ENCODE measurements around the gene TMEM82.
"Not testable (repeated sequence)": the region's sequence is repeated elsewhere in the genome, so short reads cannot be mapped to it uniquely, and the experiment has no call there.

Gene TMEM82

DNA sequence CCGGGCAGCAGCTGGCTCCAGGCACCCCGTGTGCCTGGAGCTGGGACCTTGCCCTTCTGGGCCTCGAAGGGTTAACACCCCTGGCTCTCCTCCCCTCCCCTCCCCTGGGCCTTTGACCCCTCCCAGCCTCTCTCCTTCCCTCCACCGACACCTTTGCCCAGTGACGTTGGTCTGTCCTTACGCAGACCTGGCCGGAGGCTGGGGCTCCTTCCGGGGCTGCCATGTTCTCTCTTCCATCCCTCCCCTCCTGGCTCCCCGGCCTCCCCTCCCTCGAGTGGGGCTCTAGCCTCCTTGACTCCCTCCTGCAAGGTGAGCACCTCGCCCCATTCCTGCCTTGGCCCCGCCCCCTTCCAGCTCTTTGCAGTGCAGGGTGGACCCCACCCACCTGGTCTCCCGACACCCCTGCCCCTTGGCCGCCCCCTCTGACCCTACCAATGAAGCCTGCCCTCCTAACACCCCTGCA is at the start of gene TMEM82:
TMEM82 (plus strand) TSS at position 161 of the 463 bp plus-strand sequence; CDS start at position 222, 61 bp downstream.
- DNase-seq: no peak

DNA sequence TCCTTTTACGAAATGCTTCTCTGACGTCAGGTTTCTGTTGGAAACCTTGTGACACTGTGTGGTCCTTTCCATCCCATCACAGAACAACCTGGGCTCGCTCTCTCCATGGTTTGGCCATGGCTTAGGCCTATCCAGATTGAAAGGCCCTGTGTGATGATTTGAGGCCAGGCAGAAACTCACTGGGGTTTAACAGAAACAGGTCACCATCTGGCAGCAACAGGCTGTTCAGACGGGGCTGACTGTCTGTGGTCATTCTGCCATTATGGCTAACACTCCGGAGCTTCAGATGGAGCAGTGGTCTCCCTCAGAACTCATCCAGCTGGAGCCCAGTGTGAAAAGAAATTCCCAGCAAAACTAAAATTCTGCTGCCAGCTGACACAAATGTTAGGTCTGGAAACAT is 48.9 kb upstream of the TMEM82 start:
- no peak for DNase-seq

GRCh38 chr1:15696956-15697521 is 45.3 kb upstream of the TMEM82 start:
- DNase-seq: no peak

GRCh38 chr1:15698201-15698600 is 44.1 kb upstream of the TMEM82 start:
- DNase-seq: no peak

- not testable (repeated sequence) for DNase-seq
Measured at GRCh38 chr1:15699321-15699720, 43.0 kb upstream of the TMEM82 start.

DNA sequence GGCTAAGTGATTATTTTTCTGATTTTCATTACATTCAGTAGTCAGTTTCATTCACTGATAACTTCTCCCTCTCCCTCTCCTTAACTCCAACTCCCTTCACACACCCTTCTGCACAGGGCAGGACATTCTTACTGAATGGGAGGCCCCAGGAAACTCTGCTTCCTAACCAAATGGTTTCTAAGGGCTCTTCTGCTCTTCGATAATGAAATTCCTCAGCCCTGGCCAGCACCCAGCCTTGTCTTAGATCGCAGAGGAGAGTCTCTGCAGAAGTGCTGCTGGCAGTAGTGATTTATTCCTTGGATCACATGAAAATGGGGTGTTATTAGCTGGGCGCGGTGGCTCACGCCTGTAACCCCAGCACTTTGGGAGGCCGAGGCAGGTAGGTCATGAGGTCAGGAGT is 41.8 kb upstream of the TMEM82 start:
- no peak for DNase-seq

DNA sequence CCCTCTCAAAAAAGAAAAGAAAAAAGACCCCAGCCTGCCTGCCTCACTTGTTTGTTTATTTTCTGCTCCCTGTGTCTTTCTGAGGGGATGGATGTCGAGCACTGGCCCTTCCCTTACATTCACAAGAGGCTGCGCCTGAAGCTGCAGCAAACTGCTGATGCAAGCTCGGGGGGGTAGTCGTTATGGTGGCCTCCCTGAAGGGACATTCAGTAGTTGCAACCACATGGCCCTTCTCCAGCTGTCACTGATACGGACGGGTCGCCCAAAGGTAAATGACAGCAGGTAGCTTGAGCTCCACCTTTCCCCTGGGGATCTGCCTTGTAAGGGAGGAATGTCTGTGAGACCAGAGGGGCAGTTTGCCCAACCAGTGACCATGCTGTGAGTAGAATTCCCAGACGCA is 40.5 kb upstream of the TMEM82 start:
- no peak for DNase-seq

DNA sequence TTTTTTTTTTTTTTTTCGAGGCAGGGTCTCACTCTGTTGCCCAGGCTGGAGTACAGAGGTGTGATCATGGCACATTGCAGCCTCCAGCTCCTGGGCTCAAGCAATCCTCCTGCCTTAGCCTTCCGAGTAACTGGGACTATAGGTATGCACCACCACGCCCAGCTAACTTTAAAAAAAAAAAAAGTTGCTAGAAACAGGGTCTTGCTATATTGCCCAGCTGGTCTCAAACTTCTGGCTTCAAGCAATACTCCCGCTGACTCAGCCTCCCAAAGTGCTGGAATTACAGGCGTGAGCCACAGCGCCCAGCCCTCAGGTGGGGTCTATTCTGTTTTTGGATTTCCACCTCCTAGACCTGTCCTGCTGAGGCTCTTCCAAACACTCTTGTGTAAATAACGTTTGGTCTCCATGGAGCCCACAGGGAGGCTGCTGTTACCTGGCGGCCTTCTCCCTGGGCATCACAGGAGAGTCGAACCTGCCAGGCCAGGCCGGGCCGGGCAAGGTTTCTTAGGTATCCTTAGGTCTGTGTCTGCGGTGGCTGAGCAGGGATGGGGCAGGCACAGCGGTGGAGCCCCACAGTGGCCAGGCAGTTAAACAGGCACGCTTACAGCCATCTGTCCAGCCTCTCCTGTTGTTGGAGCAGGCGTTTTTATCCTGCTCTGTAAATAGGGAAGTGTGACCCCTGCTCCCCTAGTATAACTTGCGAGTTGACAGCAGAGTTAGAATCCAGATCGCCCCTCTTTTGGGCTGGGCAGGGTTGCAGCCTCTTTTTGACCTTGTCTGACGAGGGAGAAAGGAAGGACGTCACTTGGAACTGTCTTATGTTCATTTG is 39.4 kb upstream of the TMEM82 start:
- no peak for DNase-seq

DNA sequence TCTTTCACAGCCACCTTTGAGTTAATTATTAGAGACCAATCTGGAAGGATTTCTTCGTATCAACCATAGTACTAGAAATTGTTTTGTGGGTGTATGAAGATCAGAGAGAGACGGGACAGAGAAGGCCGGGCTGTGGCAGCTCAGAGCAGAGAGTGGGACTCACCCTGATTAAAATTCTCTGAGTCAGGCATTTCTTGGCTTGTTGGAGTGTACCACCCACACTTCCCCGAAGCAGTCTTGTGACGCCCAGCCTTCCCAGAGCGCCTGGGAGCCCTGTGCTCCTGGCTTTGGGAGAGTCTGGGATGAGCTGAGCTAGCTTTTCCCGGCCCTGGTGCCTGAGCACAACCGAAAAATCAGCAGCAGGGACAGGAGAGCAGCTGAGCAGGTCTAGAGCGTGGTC is 38.7 kb upstream of the TMEM82 start:
- no peak for DNase-seq

DNA sequence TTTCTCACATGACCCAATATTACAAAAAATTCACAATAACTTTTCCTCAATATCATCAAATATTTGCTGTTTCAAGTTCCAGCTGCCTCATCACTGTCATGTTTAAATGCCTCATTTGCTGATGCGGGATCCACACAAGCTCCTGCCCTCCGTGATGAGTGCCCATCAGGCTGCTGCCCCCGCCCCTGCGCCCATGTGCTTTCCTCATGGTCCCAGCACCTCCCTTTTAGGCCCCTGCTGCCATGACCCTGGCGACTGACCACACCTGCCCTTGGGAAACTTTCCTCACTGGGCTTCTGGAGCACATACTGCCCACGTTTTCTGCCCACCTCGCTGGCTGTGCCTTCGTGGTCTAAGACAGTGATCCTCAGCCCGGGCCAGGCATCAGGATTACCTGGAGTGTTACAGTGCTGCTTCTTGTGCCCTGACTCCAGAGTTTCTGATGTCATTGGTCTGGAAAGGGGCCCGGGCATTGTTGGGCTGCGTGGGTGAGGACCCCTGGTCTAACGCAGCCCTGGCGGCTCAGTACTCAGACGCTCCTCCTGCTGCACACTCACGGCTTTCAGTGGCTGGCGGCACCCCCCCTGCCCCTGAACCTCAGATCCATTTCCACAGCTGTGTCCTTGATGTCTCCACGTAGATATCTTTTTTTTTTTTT is 37.6 kb upstream of the TMEM82 start:
- no peak for DNase-seq

GRCh38 chr1:15705184-15705566 is 37.1 kb upstream of the TMEM82 start:
- DNase-seq: no peak

- no peak for DNase-seq
Measured at GRCh38 chr1:15706751-15707150, 35.5 kb upstream of the TMEM82 start.

DNA sequence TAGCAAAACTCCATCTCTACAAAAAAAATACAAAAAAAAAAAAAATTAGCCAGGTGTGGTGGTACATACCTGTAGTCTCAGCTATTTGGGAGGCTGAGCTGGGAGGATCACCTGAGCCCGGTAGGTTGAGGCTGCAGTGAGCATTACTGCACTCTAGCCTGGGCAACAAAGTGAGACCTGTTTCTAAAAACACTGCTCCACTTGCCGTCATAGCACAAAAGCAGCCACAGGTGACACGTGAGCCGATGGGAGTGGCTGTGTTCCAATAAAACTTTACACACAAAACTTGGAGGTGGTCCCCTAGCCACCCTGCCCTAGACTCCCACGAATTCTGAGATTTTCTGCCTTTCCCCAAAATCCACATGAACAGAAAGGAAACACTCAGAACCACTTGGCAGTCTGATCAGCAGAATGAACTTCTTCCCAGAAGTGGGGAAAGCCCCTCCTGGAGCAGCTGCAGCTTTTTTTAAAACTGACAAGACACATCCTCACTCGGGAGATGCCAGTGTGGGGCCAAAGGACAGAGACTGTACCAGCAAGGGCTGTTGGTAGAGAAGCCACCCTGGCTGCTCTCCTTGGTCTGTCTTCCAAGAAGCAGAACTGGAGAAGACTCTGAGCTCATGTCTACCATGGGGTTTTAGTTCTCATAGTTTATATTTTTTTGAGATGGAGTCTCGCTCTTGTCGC is 34.9 kb upstream of the TMEM82 start:
- DNase-seq: no peak

DNA sequence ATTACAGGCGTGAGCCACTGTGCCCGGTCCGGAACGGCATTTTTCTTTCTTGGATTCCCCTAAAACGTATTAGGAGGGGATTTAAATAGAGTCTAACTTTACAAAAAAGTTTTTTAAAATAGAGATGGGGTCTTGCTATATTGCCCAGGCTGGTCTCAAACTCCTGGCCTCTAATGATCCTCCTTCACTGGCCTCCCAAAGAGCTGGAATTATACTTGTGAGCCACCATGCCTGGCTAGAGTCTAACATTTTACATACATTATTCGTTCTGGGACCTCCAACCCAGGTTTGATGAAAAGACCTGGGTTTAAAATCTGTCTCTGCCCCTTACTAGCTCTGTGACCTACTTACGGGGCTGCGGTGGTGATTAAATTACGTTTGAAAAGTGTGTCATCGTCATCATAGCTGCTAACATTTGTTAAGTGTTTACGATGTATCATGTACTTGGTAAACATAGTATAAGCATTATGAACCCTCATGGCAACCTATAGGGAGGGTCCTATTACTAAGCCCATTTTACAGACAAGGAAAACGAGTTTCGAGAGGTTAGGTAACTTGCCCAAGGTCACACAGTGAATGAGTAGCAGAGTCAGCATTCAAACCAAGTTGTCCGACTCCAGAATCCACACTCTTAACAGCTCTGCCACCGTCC is 33.7 kb upstream of the TMEM82 start:
- DNase-seq: no peak

DNA sequence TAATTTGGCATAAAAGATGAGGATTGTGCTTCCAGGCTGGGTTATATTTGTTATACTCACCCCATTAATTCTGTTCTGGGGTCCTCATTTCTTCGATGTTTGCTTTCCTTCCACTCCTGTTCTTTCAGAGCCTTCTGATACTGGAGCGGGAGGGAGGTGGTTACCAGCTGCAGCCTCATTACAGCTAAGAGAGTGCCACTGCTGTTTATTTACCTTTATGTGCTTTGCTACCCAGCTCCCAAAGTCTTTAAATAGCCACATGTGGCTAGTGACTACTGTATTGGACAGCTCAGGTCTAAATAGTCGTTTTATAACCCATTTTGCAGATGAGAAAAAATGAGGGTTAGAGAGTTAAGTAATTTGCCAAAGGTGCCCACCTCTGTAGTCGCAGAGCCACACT is 33.1 kb upstream of the TMEM82 start:
- no peak for DNase-seq

DNA sequence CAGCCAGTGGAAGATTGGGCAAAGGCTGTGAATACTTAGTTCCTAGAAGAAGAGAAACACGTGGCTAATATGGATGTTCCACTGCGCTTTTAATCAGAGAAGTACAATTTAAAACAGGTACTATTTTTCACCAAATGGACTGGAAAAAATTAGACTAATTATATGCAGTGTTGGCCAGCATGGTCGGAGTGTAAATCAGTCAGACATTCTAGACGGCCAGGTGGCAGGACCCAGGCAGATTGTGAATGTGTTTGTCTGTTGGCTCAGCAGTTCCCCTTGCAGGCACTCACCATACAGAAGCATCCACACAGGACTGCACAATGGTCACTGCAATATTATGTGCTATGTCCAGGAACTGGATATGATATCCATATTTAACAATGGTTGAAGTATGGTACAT is 30.1 kb upstream of the TMEM82 start:
- DNase-seq: no peak

GRCh38 chr1:15714406-15715136 is 27.7 kb upstream of the TMEM82 start:
- no peak for DNase-seq

DNA sequence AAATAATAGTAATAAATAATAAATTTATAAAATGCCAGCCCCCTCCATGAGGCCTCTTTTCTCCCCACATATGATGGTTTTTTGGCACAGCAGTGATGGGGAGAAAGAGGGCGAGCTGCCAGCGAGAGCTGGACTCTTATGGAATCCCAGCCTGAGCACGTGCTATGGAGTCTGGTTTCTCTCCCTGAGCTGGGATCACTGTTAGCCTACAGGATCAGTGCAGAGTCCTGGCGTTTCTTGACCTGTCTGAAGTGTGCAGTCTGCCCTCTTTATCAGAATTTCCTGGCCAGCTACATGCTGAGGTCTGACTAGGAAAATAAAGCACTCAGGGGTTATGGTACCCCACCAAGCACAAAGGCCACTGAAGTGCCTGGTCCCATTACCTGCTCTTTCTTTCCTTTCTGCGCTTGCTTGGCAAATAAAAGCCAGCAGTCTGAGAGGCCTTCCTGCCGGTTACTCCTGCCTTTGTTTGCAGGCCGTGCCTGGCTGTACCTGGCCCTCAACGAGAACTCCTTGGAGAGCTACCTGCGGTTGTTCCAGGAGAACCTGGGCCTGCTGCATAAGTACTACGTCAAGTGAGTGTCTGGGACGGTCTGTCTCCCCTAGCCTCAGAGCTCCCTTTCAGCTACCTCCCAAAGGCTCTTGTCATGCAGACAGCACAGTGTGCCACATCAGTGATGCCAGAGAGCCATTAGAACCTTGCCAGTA is 24.7 kb upstream of the TMEM82 start:
- no peak for DNase-seq

- DNase-seq: no peak
Measured at GRCh38 chr1:15718199-15718601, 24.1 kb upstream of the TMEM82 start.

DNA sequence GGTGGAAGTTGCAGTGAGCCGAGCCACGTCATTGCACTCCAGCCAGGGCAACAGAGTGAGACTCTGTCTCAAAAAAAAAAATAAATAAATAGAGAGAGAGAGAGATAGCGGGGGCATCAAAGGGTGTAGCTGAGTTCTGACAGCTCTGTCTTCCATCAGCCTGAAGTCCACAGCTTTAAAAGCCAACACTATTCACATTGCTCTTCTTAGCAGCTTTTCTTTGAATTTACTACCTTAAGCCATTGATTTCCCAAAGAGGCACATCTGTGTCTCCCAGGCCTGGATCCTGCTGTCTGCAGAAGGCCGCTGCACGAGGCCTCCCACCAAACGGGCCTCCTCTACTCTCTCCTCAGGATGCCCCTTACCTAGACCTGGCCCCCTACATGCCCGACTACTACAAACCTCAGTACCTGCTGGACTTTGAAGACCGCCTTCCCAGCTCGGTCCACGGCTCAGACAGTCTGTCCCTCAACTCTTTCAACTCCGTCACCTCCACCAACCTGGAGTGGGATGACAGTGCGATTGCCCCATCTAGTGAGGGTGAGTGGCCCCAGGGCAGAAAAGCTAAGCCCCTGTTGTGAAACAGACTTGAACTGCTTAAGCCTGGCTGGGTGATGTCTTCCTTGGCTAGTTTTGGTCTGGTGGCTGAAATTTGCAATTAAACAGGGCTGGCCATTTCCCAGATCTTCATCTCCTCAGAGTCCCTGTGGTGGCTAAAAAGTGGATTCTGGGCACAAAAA is 22.7 kb upstream of the TMEM82 start:
- no peak for DNase-seq

DNA sequence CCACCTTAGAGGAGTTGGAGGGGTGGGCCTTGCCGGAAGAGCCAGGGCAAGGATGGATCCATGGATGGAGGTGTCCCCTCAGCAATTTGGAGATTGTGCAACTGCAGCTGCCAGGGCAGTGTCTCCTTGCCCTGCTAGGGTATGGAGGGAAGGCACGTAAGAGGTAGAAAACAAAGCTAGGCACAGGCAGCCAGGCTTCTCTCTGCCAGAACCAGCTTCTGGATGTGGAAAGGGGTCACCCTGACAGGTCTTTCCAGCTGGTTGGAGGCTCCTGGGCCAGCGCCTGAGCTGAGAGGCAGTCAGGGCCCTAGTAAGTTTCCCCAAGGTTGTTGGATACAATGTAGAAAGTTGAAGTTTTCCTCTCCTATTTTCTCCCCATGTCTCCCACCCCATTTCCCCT is 21.4 kb upstream of the TMEM82 start:
- DNase-seq: no peak
